RWPE1 (cell line): ENCODE measurements around the gene SNX20.
A peak's percentile ranks its signal among the peaks of the same experiment; 100 is the strongest.

Source experiments
- CTCF ChIA-PET: fragments of 350-600 bp; sonication (Branson Sonifier 250); formaldehyde crosslinking; extraction: SDS; loops from one replicate; lab custom pipeline; 2021; lab: Yijun Ruan, JAX
- POLR2A ChIA-PET: fragments of 400-600 bp; formaldehyde crosslinking; extraction: SDS; loops from one replicate; lab custom pipeline; 2020; ENCODE audit warnings: antibody characterized with exemption; ENCODE audit not compliant: low non-redundant PET; lab: Yijun Ruan, JAX
- DNase-seq: peaks from one replicate; pipeline ENCODE4 v3.0.0; 2012; ENCODE audit warnings: low spot score
- H3K27ac ChIP-seq: fragments of 450-650 bp; 2 replicates; pipeline ENCODE4 v1.5.1; 2017
- TF ChIP-seq, protein P1 (sequence below): fragments of 450-650 bp; conservative IDR thresholded peaks from 2 replicates; pipeline ENCODE4 v1.5.1; 2017; ENCODE audit warnings: low read depth, mild to moderate bottlenecking

SNX20 gene

DNA sequence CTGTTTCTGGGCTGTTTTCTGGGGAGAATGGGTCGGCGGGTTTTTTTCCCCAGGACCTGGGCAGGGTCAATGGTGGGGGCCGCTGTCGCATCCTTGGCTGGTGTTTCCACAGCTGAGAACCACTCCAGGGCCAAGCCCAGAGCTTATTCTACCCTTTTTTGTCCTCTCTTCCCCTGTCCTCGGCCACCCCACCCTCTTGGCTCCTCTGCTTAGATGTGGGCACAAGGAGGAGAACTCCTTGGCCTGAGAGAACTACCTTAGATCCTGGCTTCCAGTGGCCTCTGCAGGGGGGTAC lies 16.3 kb upstream of the SNX20 start:
- POLR2A ChIA-PET, result no interaction called here
- DNase-seq, result no peak
- TF ChIP-seq, protein P1, sequence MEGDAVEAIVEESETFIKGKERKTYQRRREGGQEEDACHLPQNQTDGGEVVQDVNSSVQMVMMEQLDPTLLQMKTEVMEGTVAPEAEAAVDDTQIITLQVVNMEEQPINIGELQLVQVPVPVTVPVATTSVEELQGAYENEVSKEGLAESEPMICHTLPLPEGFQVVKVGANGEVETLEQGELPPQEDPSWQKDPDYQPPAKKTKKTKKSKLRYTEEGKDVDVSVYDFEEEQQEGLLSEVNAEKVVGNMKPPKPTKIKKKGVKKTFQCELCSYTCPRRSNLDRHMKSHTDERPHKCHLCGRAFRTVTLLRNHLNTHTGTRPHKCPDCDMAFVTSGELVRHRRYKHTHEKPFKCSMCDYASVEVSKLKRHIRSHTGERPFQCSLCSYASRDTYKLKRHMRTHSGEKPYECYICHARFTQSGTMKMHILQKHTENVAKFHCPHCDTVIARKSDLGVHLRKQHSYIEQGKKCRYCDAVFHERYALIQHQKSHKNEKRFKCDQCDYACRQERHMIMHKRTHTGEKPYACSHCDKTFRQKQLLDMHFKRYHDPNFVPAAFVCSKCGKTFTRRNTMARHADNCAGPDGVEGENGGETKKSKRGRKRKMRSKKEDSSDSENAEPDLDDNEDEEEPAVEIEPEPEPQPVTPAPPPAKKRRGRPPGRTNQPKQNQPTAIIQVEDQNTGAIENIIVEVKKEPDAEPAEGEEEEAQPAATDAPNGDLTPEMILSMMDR, result no peak
- CTCF ChIA-PET, result no interaction called here
- H3K27ac ChIP-seq, result peak overlapping the region; percentile 80

GRCh38 chr16:50696575-50697420 lies 15.7 kb upstream of the SNX20 start:
- peak; percentile 79 for DNase-seq
- TF ChIP-seq, protein P1, result no peak
- H3K27ac ChIP-seq, result peak overlapping the region; percentile 80
- ChIA-PET CTCF (interaction anchor here (1.1 kb wide), 1 partner anchor 31 kb away, joined by 4 read pairs; no protein-coding TSS in a partner anchor), POLR2A (no interaction called here)

DNA sequence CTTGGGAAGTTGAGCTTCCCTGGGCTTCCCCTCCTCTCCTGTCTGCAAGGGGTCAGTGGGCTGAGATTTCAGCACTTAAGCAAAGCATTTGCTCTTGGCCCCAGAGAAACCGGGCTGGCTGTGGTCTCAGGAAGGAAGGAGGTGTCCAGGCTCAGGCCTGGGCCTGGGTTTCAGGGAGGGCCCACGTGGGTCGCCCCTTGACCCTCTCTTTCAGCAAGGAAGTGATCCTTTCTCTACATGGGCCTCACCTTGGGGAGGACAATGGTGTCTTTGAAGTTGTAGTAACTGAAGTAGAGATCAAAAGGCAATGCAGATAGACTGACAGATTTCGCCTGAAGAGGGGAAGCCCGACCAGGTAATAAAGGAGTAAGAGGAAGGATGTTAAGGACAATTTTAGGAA lies 15.0 kb upstream of the SNX20 start:
- H3K27ac ChIP-seq, result peak overlapping the region; percentile 80
- DNase-seq, result no peak
- POLR2A ChIA-PET, result no interaction called here
- TF ChIP-seq, protein P1, result no peak
- CTCF ChIA-PET, result interaction anchor here (1.1 kb wide), 1 partner anchor 30 kb away, joined by 4 read pairs; no protein-coding TSS in a partner anchor

DNA sequence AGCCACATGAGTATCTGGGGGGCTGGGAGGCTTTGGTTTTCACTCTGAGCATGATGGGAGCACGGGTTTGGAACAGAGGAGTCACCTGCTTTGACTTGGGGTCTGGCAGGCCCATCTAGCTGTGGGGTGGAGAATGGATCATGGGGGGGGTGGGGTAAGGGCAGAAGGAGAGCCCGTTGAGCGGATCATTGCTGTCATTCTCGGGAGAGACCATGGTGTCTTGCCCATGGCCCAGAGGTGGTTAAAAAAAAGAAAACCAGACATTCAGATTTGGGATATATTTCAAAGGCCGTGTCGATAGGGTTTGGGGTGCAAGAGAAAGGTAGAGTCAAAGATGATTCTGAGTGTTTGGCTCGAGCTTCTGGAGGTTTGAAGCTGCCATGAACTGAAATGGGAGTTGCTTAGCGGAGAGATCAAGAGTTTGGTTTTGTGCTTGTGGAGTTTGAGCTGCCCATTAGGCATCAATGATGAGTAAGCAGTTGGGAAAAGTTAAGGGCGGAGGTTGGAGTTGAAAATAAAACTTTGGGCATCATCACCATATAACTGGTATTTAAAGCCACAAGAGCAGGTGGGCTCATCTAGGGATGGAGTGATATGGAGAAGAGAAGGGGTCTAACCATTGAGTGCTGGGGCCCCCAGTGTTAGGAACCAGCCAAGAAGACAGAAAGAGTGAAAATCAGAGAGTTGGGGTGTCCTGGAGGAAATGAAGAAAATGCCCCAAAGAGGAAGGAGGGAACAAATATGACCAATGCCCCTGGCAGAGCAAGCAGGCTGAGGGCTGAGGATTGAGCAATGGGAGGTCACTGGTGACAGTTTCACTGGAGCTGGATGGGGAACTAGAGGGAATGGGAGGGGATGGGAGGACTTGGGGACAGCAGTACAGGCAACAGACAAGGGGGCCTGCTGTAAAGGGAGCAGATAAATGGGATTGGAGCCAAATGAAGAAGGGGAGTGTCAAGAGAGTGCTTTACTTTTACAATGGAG lies 14.2 kb upstream of the SNX20 start:
- TF ChIP-seq, protein P1, result no peak
- ChIA-PET POLR2A (no interaction called here), CTCF (interaction anchor here (0.6 to 1.1 kb wide), 2 partner anchors 29 to 145 kb away, joined by 3 to 4 read pairs; no protein-coding TSS in a partner anchor)
- H3K27ac ChIP-seq, result peak overlapping the region; percentile 80
- no peak for DNase-seq

DNA sequence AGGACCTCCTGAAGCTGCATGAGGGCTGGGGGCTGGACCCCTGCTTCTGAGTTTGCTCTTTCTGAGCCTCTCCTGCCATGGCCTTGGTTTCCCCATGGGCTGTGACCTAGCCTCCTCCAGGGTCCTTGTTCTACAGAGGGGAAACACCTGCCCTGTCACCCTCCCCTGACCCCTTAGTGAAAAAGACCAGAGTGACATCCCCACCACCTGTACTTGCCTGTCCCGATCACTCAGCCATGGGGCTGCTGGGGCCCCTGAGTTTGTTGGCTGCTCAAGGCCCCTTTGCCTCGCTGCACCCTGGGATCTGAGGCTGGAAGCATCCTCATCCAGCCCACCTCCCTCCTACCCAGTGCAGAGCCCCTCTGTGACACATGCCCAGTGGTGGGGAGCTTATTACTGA lies 13.1 kb upstream of the SNX20 start:
- CTCF ChIA-PET, result interaction anchor here (0.6 to 0.7 kb wide), 3 partner anchors 8 to 145 kb away, joined by 3 to 4 read pairs (median 3); no protein-coding TSS in a partner anchor
- no peak overlapping the region for H3K27ac ChIP-seq
- TF ChIP-seq, protein P1, result no peak
- no peak for DNase-seq
- POLR2A ChIA-PET, result no interaction called here
